ENCODE results near the gene UBAP2L. TPM values are rescaled to one million over a fixed set of nuclear protein-coding genes. Genes with fewer than 3 reads are reported as not detected.

Gene UBAP2L
- total RNA-seq, 2 donors from 2014 or later: 198 to 224 TPM

DNA sequence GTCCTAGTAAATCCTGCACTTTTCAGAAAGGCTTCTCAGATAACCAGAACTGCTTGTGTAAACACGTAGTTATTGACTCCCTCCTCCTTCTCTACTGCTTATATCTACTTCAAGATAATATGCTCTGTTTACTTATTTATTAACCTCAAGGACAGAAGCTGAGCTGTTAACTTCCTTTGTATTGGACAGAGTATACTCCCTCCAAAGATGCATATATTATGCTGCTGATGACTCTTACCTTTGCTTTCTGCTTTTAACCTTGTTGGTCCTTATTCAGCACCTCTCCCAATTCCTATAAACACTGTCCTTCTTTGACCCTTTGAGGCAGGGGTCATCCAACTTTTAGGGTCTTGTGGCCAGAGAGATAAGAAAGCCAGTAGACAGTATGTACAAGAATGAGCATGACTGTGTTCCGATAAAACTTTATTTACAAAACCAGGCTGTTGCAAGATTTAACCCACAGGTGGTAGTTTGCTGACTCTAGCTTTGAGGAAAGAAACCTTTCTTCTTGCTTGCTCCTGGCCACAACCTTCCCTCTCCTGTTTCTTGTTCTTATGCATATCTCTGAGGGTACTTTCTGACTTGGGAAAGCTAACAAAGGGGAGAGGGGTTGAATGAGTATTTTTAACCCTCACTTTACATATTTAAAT, 33.8 kb upstream of the UBAP2L start:
- no peak overlapping the region for H3K4me3 Mint-ChIP-seq
- no peaks in the 10 kb centered on the region for H3K9me3 Mint-ChIP-seq
- Histone ChIP-seq H3K9ac (ENCODE audit: extremely low read depth, low read length, poor library complexity, severe bottlenecking) (no peak overlapping the region), H3K4me1 (ENCODE audit: control insufficient read depth, insufficient read depth, low read length) (peaks cover 14% of the 10 kb centered on the region), H3K4me3 (ENCODE audit: low read length) (peak overlapping the region; percentile 44), H3K9me3 (ENCODE audit: control insufficient read depth, low read length) (no peaks in the 10 kb centered on the region), H3K36me3 (ENCODE audit: control insufficient read depth, insufficient read depth, low read length) (no peaks in the 10 kb centered on the region), H3K27ac (ENCODE audit: low read depth, low read length) (no peak overlapping the region), H3K27me3 (ENCODE audit: control insufficient read depth, insufficient read depth, low read length, poor library complexity, severe bottlenecking) (no peaks in the 10 kb centered on the region)
- peaks cover 31% of the 10 kb centered on the region for H3K4me1 Mint-ChIP-seq
- no peak overlapping the region for H3K27ac Mint-ChIP-seq
- peaks cover 3% of the 10 kb centered on the region for H3K27me3 Mint-ChIP-seq (ENCODE audit: insufficient read depth)
- H3K36me3 Mint-ChIP-seq (ENCODE audit: low read depth): peaks cover under 1% of the 10 kb centered on the region
- TF ChIP-seq, protein P1, sequence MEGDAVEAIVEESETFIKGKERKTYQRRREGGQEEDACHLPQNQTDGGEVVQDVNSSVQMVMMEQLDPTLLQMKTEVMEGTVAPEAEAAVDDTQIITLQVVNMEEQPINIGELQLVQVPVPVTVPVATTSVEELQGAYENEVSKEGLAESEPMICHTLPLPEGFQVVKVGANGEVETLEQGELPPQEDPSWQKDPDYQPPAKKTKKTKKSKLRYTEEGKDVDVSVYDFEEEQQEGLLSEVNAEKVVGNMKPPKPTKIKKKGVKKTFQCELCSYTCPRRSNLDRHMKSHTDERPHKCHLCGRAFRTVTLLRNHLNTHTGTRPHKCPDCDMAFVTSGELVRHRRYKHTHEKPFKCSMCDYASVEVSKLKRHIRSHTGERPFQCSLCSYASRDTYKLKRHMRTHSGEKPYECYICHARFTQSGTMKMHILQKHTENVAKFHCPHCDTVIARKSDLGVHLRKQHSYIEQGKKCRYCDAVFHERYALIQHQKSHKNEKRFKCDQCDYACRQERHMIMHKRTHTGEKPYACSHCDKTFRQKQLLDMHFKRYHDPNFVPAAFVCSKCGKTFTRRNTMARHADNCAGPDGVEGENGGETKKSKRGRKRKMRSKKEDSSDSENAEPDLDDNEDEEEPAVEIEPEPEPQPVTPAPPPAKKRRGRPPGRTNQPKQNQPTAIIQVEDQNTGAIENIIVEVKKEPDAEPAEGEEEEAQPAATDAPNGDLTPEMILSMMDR (conservative IDR thresholded peaks at IDR 0.05): no peak
- 28 to 37% methylated on average over 2 of the region's 2 CpGs for WGBS, 2 experiments (ENCODE audit: insufficient coverage in 1 of 2, insufficient read length in 1 of 2)
- no peak for DNase-seq

DNA sequence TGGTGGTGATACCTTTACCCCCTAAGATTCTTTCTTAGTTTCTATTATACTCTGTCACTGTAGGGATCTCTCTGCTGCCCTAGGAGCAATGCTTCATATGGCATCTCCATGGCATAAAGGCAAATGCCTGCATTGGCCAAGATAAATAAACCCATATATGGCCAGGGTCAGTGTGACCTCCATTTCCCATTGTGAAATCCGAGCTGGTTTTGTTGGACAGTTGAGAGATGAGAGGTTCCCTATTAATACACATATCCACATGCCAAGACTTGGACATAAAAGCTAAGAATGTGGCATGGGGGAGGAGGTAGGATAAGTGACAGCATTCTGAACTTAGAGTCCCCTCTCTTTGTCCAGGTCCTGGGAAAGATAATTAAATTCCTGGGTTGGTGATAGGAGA, 30.2 kb upstream of the UBAP2L start:
- Histone ChIP-seq H3K36me3 (ENCODE audit: control insufficient read depth, insufficient read depth, low read length) (no peaks in the 10 kb centered on the region), H3K9ac (ENCODE audit: extremely low read depth, low read length, poor library complexity, severe bottlenecking) (no peak overlapping the region), H3K4me3 (ENCODE audit: low read length) (no peak overlapping the region), H3K27ac (ENCODE audit: low read depth, low read length) (no peak overlapping the region), H3K27me3 (ENCODE audit: control insufficient read depth, insufficient read depth, low read length, poor library complexity, severe bottlenecking) (peaks cover 22% of the 10 kb centered on the region), H3K9me3 (ENCODE audit: control insufficient read depth, low read length) (no peaks in the 10 kb centered on the region), H3K4me1 (ENCODE audit: control insufficient read depth, insufficient read depth, low read length) (peaks cover 20% of the 10 kb centered on the region)
- H3K36me3 Mint-ChIP-seq (ENCODE audit: low read depth): no peaks in the 10 kb centered on the region
- TF ChIP-seq, protein P1 (conservative IDR thresholded peaks at IDR 0.05): no peak
- H3K27me3 Mint-ChIP-seq (ENCODE audit: insufficient read depth): peaks cover 33% of the 10 kb centered on the region
- H3K9me3 Mint-ChIP-seq: no peaks in the 10 kb centered on the region
- WGBS, 2 experiments (ENCODE audit: insufficient coverage in 1 of 2, insufficient read length in 1 of 2): 71% methylated on average over 1 of the region's 1 CpG; no CpG with 5 or more reads in 1 of the 2 experiments
- no peak overlapping the region for H3K4me3 Mint-ChIP-seq
- no peak overlapping the region for H3K27ac Mint-ChIP-seq
- peaks cover 30% of the 10 kb centered on the region for H3K4me1 Mint-ChIP-seq
- no peak for DNase-seq

DNA sequence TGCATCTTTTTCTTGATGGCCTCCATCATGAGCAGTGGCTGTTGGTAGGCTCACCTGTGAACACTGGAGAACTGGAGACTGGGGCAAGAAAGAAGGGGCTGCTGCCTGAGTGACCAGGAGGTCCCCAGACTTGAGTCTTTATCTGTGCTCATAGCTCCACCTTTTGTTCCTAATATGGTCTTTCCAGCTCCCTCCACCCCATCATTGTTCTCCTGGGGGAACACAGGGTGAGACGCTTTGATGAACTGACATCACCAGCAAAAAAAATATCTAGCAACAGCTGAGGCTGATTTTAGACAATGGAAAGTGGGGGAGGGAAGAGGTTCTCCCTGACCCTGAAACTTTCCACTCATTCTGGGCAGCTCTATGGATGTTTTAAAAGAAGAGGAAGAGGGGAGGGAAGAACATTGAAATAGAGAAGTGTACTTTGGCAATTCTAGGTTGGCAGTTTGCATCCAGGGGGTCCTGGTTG, 28.7 kb upstream of the UBAP2L start, which contains the start of gene TPM3:
TSS of gene TPM3 (minus strand) at position 111 of the 472 bp plus-strand sequence. CDS start at position 29, 82 bp downstream.
- DNase-seq: no peak
- Mint-ChIP-seq H3K9me3 (no peaks in the 10 kb centered on the region), H3K36me3 (ENCODE audit: low read depth) (no peaks in the 10 kb centered on the region), H3K27me3 (ENCODE audit: insufficient read depth) (peaks cover 33% of the 10 kb centered on the region), H3K4me3 (no peak within 1 kb of the TSS), H3K27ac (no peak within 1 kb of the TSS), H3K4me1 (peaks cover 15% of the 10 kb centered on the region)
- peaks cover 9% of the 10 kb centered on the region for H3K4me1 ChIP-seq (ENCODE audit: control insufficient read depth, insufficient read depth, low read length)
- peak within 1 kb of the TSS; percentile 70 for H3K27ac ChIP-seq (ENCODE audit: low read depth, low read length)
- H3K36me3 ChIP-seq (ENCODE audit: control insufficient read depth, insufficient read depth, low read length): no peaks in the 10 kb centered on the region
- peaks cover 22% of the 10 kb centered on the region for H3K27me3 ChIP-seq (ENCODE audit: control insufficient read depth, insufficient read depth, low read length, poor library complexity, severe bottlenecking)
- TF ChIP-seq, protein P1 (conservative IDR thresholded peaks at IDR 0.05): no peak
- 87% methylated on average over 1 of the region's 1 CpG; no CpG with 5 or more reads in 1 of the 2 experiments for WGBS, 2 experiments (ENCODE audit: insufficient coverage in 1 of 2, insufficient read length in 1 of 2)
- no peak within 1 kb of the TSS for H3K9ac ChIP-seq (ENCODE audit: extremely low read depth, low read length, poor library complexity, severe bottlenecking)
- no peaks in the 10 kb centered on the region for H3K9me3 ChIP-seq (ENCODE audit: control insufficient read depth, low read length)
- H3K4me3 ChIP-seq (ENCODE audit: low read length): no peak within 1 kb of the TSS

Data from endodermal cell (in vitro differentiated cells).